22Rv1 (cell line): ENCODE data around the gene OGDH.

Experiments
- CTCF ChIP-seq: fragments of 450-650 bp; IDR thresholded peaks from 2 replicates; pipeline ENCODE4 v1.5.1; 2017; ENCODE audit warnings: mild to moderate bottlenecking
- ZFX ChIP-seq: fragments of 450-650 bp; IDR thresholded peaks from 2 replicates; pipeline ENCODE4 v1.6.1; 2017; ENCODE audit warnings: antibody characterized with exemption, borderline replicate concordance

- TF ChIP-seq CTCF (no peak), ZFX (no peak)
Measured at GRCh38 chr7:44720301-44720700, 113.9 kb downstream of the OGDH start.
